ENCODE results near the gene NOL8. TPM values are rescaled to one million over a fixed set of nuclear protein-coding genes. Genes with fewer than 3 reads are reported as not detected.
A peak's percentile ranks its signal among the peaks of the same experiment; 100 is the strongest.

Gene NOL8
- total RNA-seq (21.6 TPM), polyA plus RNA-seq (ENCODE audit: insufficient read depth in 1 of 8, insufficient read length in 8 of 8, low replicate concordance in 1 of 8) (10 to 100 TPM; 23.1 to 31.9 (median 26.1) TPM)
- long read RNA-seq, donor 1, partial matches to known transcripts, result 0 of 2 reads
- long read RNA-seq, donor 1, other reads (novel, unspliced or antisense), result 0 of 2 reads
- long read RNA-seq, donor 2, result 0 reads
- long read RNA-seq, donor 3, partial matches to known transcripts, result 0 of 1 reads
- long read RNA-seq, donor 3, other reads (novel, unspliced or antisense), result 0 of 1 reads
- long read RNA-seq, donor 4, result 0 reads
- long read RNA-seq, donor 5, partial matches to known transcripts, result 0 of 2 reads
- long read RNA-seq, donor 5, other reads (novel, unspliced or antisense), result 0 of 2 reads
- long read RNA-seq, donor 6, result 0 reads
- long read RNA-seq, donor 7, result 0 reads
- long read RNA-seq, donor 8, partial matches to known transcripts, result 0 of 2 reads
- long read RNA-seq, donor 8, other reads (novel, unspliced or antisense), result 0 of 2 reads
- long read RNA-seq, donor 9, result 0 reads
- long read RNA-seq, donor 10, partial matches to known transcripts, result 0 of 4 reads
- long read RNA-seq, donor 10, other reads (novel, unspliced or antisense), result 0 of 4 reads
- long read RNA-seq, donor 11, partial matches to known transcripts, result 0 of 2 reads
- long read RNA-seq, donor 11, other reads (novel, unspliced or antisense), result 0 of 2 reads

DNA sequence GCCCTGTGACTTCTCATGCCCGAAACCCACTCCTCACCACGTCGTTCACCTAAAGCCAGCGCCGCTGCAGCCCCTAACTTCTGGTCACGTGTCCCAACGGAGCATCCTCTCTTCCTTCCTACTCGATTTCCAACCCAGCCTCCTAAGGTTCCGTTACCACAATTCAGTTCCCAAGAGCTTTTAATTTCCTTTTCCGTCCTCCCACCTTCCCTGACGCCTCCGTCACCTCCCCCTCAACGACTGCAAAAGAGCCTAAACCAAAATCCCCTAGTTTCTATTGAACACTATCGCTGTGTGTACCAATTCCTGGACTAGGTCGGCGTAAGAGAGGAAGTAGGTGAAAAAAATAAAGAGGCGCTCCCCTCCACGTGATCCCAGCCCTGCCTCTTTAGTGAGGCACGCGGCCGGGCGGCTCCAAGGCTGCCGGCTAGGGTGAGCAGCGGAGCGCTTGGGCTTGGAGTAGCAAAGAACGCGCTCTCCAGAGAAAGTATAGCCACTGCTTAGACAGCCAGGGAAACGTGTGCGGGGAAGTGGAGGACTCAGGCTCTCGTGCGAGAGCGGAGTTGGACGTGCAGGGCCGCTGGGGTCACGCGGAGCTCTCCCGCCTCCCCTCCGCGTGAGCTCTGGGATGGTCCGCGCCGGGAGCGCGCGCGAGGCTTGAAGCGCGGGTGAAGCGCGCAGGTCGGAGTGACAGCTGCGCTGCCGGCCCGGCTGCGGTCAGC lies at the start of gene NOL8, which contains the start of gene CENPP:
Gene NOL8, minus strand, starts transcription at position 82 of the 722 bp plus-strand sequence. CDS start 1,189 bp downstream, outside the sequence.
Gene CENPP, plus strand, starts transcription at position 685 of the 722 bp plus-strand sequence.
- WGBS (ENCODE audit: insufficient coverage), result under 1% methylated on average over 48 of the region's 55 CpGs
- Histone ChIP-seq H3K4me1 (ENCODE audit: control insufficient read depth, insufficient read depth, low read length) (peaks cover 5% of the 10 kb centered on the region), H3K27me3 (ENCODE audit: control insufficient read depth, insufficient read depth, low read length) (no peaks in the 10 kb centered on the region), H3K27ac (ENCODE audit: low read length) (peak within 1 kb of the TSS; percentile 96), H3K36me3 (ENCODE audit: control insufficient read depth, insufficient read depth, low read length) (peaks cover 12% of the 10 kb centered on the region), H3K4me3 (ENCODE audit: low read length) (peak within 1 kb of the TSS; percentile 56), H3K9me3 (replicated peaks; ENCODE audit: control insufficient read depth, low read depth, low read length) (no peaks in the 10 kb centered on the region)
- DNase-seq, result peak; percentile 97

DNA sequence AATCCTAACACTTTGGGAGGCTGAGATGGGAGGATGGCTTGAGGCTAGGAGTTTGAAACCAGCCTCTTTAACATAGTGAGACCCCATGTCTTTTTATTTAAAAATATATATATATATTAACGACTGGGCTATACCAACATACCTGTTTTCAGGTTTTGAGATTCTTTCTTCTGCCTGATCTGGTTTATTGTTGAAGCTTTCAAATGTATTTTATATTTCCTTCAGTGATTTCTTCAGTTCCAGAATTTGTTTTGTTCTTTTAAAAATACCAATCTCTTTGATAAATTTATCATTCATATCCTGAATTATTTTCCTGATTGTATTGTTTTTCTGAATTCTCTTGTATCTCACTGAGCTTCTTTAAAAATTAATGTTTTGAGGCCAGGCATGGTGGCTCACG lies 48.0 kb upstream of the NOL8 start:
- DNase-seq, result no peak
- Histone ChIP-seq H3K4me1 (ENCODE audit: control insufficient read depth, insufficient read depth, low read length) (no peaks in the 10 kb centered on the region), H3K27ac (ENCODE audit: low read length) (no peak overlapping the region), H3K9me3 (replicated peaks; ENCODE audit: control insufficient read depth, low read depth, low read length) (peaks cover 6% of the 10 kb centered on the region), H3K4me3 (ENCODE audit: low read length) (no peak overlapping the region), H3K27me3 (ENCODE audit: control insufficient read depth, insufficient read depth, low read length) (no peaks in the 10 kb centered on the region), H3K36me3 (ENCODE audit: control insufficient read depth, insufficient read depth, low read length) (no peaks in the 10 kb centered on the region)
- 100% methylated on average over 1 of the region's 2 CpGs for WGBS (ENCODE audit: insufficient coverage)

DNA sequence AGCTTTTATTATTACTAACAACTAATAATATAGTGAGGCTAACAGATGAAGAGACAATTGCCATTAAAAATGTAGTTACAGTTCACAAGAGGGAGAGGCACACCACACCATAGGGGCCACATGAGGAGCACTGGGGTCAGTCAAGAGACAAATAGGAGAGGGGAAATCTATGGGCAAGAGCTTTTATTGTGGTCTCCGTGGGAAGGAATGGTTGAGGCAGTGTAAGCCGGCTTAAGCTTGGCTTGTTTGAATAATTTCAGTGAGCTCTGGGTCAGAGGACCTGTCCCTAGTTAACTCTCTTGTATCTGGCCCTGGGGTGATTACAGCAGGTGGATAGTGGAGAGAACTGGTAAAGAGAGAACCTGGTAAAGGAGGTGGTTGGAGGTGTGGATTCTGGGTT lies 43.9 kb upstream of the NOL8 start:
- Histone ChIP-seq H3K36me3 (ENCODE audit: control insufficient read depth, insufficient read depth, low read length) (no peaks in the 10 kb centered on the region), H3K9me3 (replicated peaks; ENCODE audit: control insufficient read depth, low read depth, low read length) (peaks cover 6% of the 10 kb centered on the region), H3K27ac (ENCODE audit: low read length) (no peak overlapping the region), H3K27me3 (ENCODE audit: control insufficient read depth, insufficient read depth, low read length) (no peaks in the 10 kb centered on the region), H3K4me3 (ENCODE audit: low read length) (no peak overlapping the region), H3K4me1 (ENCODE audit: control insufficient read depth, insufficient read depth, low read length) (no peaks in the 10 kb centered on the region)
- 32% methylated on average over 2 of the region's 2 CpGs for WGBS (ENCODE audit: insufficient coverage)
- no peak for DNase-seq

GRCh38 chr9:92360083-92360482 lies 34.9 kb upstream of the NOL8 start:
- Histone ChIP-seq H3K27me3 (ENCODE audit: control insufficient read depth, insufficient read depth, low read length) (no peaks in the 10 kb centered on the region), H3K36me3 (ENCODE audit: control insufficient read depth, insufficient read depth, low read length) (no peaks in the 10 kb centered on the region), H3K9me3 (replicated peaks; ENCODE audit: control insufficient read depth, low read depth, low read length) (peaks cover 2% of the 10 kb centered on the region), H3K27ac (ENCODE audit: low read length) (no peak overlapping the region), H3K4me1 (ENCODE audit: control insufficient read depth, insufficient read depth, low read length) (no peaks in the 10 kb centered on the region), H3K4me3 (ENCODE audit: low read length) (no peak overlapping the region)
- DNase-seq, result no peak
- no CpG with 5 or more reads among the region's 3 CpGs for WGBS (ENCODE audit: insufficient coverage)

- H3K27me3 ChIP-seq (ENCODE audit: control insufficient read depth, insufficient read depth, low read length), result no peaks in the 10 kb centered on the region
- WGBS (ENCODE audit: insufficient coverage), result 67% methylated on average over 1 of the region's 2 CpGs
- H3K27ac ChIP-seq (ENCODE audit: low read length), result no peak overlapping the region
- DNase-seq, result peak; percentile 73
- peaks cover under 1% of the 10 kb centered on the region for H3K36me3 ChIP-seq (ENCODE audit: control insufficient read depth, insufficient read depth, low read length)
- H3K4me1 ChIP-seq (ENCODE audit: control insufficient read depth, insufficient read depth, low read length), result no peaks in the 10 kb centered on the region
- no peak overlapping the region for H3K4me3 ChIP-seq (ENCODE audit: low read length)
- peaks cover 2% of the 10 kb centered on the region for H3K9me3 ChIP-seq (replicated peaks; ENCODE audit: control insufficient read depth, low read depth, low read length)
These were observed 34.3 kb upstream of the NOL8 start for GRCh38 chr9:92359394-92359995.

- no peaks in the 10 kb centered on the region for H3K27me3 ChIP-seq (ENCODE audit: control insufficient read depth, insufficient read depth, low read length)
- peaks cover 6% of the 10 kb centered on the region for H3K4me1 ChIP-seq (ENCODE audit: control insufficient read depth, insufficient read depth, low read length)
- H3K9me3 ChIP-seq (replicated peaks; ENCODE audit: control insufficient read depth, low read depth, low read length), result peaks cover 4% of the 10 kb centered on the region
- no peak overlapping the region for H3K27ac ChIP-seq (ENCODE audit: low read length)
- H3K36me3 ChIP-seq (ENCODE audit: control insufficient read depth, insufficient read depth, low read length), result peaks cover 9% of the 10 kb centered on the region
- no CpG with 5 or more reads among the region's 6 CpGs for WGBS (ENCODE audit: insufficient coverage)
- no peak for DNase-seq
- no peak overlapping the region for H3K4me3 ChIP-seq (ENCODE audit: low read length)
These were observed 27.9 kb upstream of the NOL8 start for GRCh38 chr9:92353051-92353450.

GRCh38 chr9:92350740-92351133 lies 25.6 kb upstream of the NOL8 start:
- Histone ChIP-seq H3K4me3 (ENCODE audit: low read length) (no peak overlapping the region), H3K4me1 (ENCODE audit: control insufficient read depth, insufficient read depth, low read length) (peaks cover 6% of the 10 kb centered on the region), H3K27me3 (ENCODE audit: control insufficient read depth, insufficient read depth, low read length) (no peaks in the 10 kb centered on the region), H3K27ac (ENCODE audit: low read length) (peak overlapping the region; percentile 97), H3K36me3 (ENCODE audit: control insufficient read depth, insufficient read depth, low read length) (peaks cover 13% of the 10 kb centered on the region), H3K9me3 (replicated peaks; ENCODE audit: control insufficient read depth, low read depth, low read length) (peaks cover 4% of the 10 kb centered on the region)
- DNase-seq, result no peak

DNA sequence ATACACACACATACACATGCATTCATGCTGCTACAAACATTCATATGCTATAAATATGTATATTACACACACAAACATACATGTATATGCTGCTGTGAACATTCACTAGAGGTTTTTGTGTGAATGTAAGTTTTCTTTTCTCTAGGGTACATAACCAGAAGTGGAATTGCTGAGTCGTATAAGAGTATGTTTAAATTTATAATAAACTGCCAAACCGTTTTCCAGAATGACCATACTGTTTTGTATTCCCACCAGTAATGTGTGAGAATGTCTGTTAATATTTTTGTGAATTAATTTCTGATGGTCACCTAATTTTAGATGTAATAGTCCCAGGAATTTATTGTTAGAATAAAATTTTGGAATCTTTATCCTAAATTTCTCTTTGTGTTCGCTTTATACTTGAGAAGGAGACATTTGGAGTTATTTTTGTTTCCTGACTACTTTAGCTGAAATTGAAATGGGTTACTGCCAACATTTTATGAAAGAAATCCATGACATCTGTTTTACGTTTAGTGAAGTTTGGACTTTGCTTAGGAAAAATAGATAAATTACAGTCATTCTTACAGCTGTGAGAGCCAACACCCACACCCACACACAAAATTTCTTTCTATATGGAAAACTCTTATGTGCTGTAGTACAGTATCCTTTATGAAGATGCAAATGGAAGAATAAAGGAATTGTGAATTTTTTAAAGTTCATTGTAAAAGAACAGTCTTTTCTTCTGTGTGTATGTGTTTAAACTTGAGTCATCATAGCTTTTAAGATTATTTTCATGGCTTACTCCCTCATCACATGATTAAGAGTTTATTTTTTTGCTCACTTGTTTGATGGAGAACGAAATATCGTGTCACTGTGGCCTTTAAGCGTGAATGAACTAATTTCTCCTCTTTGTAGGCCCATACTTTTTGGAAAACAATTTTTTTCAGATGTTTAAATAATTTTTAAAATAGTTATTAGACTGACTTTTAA lies 24.9 kb upstream of the NOL8 start:
- Histone ChIP-seq H3K4me1 (ENCODE audit: control insufficient read depth, insufficient read depth, low read length) (peaks cover 6% of the 10 kb centered on the region), H3K4me3 (ENCODE audit: low read length) (no peak overlapping the region), H3K27me3 (ENCODE audit: control insufficient read depth, insufficient read depth, low read length) (no peaks in the 10 kb centered on the region), H3K36me3 (ENCODE audit: control insufficient read depth, insufficient read depth, low read length) (peaks cover 13% of the 10 kb centered on the region), H3K27ac (ENCODE audit: low read length) (peak overlapping the region; percentile 97), H3K9me3 (replicated peaks; ENCODE audit: control insufficient read depth, low read depth, low read length) (peaks cover 4% of the 10 kb centered on the region)
- DNase-seq, result peak; percentile 98
- no CpG with 5 or more reads among the region's 7 CpGs for WGBS (ENCODE audit: insufficient coverage)

GRCh38 chr9:92345582-92345981 lies 20.4 kb upstream of the NOL8 start:
- DNase-seq, result no peak
- H3K27me3 ChIP-seq (ENCODE audit: control insufficient read depth, insufficient read depth, low read length), result no peaks in the 10 kb centered on the region
- H3K4me1 ChIP-seq (ENCODE audit: control insufficient read depth, insufficient read depth, low read length), result peaks cover 3% of the 10 kb centered on the region
- H3K4me3 ChIP-seq (ENCODE audit: low read length), result no peak overlapping the region
- H3K36me3 ChIP-seq (ENCODE audit: control insufficient read depth, insufficient read depth, low read length), result peaks cover 4% of the 10 kb centered on the region
- H3K9me3 ChIP-seq (replicated peaks; ENCODE audit: control insufficient read depth, low read depth, low read length), result no peaks in the 10 kb centered on the region
- no peak overlapping the region for H3K27ac ChIP-seq (ENCODE audit: low read length)
